ENCODE data around the gene UQCR10.

Gene UQCR10

GRCh38 chr22:29817724-29818123, 50.6 kb downstream of the UQCR10 start:
- no peak for DNase-seq (ENCODE audit: extremely low spot score, insufficient read length, low read depth)
- no peak for FAIRE-seq

GRCh38 chr22:29819501-29819900, 52.3 kb downstream of the UQCR10 start:
- DNase-seq (ENCODE audit: extremely low spot score, insufficient read length, low read depth) (no peak), FAIRE-seq (no peak)
